Measurements from ENCODE around the gene MS4A10.

Gene MS4A10

GRCh38 chr11:60847896-60848295 is 62.8 kb downstream of the MS4A10 start:
- WGBS (ENCODE audit: insufficient coverage, insufficient read length) = no CpG with 5 or more reads among the region's 12 CpGs
- Histone ChIP-seq H3K27ac (ENCODE audit: low read length) (no peak overlapping the region), H3K27me3 (ENCODE audit: control insufficient read depth, insufficient read depth, low read length) (no peaks in the 10 kb centered on the region), H3K4me1 (ENCODE audit: control insufficient read depth, insufficient read depth, low read length) (peaks cover 3% of the 10 kb centered on the region; the same call in 1 of the 2 replicates), H3K4me3 (ENCODE audit: low read length) (no peak overlapping the region), H3K36me3 (ENCODE audit: control insufficient read depth, insufficient read depth, low read length) (peaks cover 21% of the 10 kb centered on the region), H3K9me3 (ENCODE audit: control insufficient read depth, insufficient read depth, low read length) (no peaks in the 10 kb centered on the region)
- DNase-seq (ENCODE audit: low read depth, low spot score) = no peak

GRCh38 chr11:60848714-60849151 is 63.6 kb downstream of the MS4A10 start:
- Histone ChIP-seq H3K9me3 (ENCODE audit: control insufficient read depth, insufficient read depth, low read length) (no peaks in the 10 kb centered on the region), H3K27ac (ENCODE audit: low read length) (no peak overlapping the region), H3K36me3 (ENCODE audit: control insufficient read depth, insufficient read depth, low read length) (peaks cover 21% of the 10 kb centered on the region), H3K27me3 (ENCODE audit: control insufficient read depth, insufficient read depth, low read length) (no peaks in the 10 kb centered on the region), H3K4me1 (ENCODE audit: control insufficient read depth, insufficient read depth, low read length) (peaks cover 3% of the 10 kb centered on the region; the same call in 1 of the 2 replicates), H3K4me3 (ENCODE audit: low read length) (no peak overlapping the region)
- no peak for DNase-seq (ENCODE audit: low read depth, low spot score)
- WGBS (ENCODE audit: insufficient coverage, insufficient read length) = no CpG with 5 or more reads among the region's 10 CpGs

GRCh38 chr11:60849641-60850520 is 64.7 kb downstream of the MS4A10 start:
- no peaks in the 10 kb centered on the region for H3K9me3 ChIP-seq (ENCODE audit: control insufficient read depth, insufficient read depth, low read length)
- DNase-seq (ENCODE audit: low read depth, low spot score) = no peak
- H3K36me3 ChIP-seq (ENCODE audit: control insufficient read depth, insufficient read depth, low read length) = peaks cover 21% of the 10 kb centered on the region
- H3K4me3 ChIP-seq (ENCODE audit: low read length) = no peak overlapping the region
- peaks cover 2% of the 10 kb centered on the region; the same call in 1 of the 2 replicates for H3K4me1 ChIP-seq (ENCODE audit: control insufficient read depth, insufficient read depth, low read length)
- WGBS (ENCODE audit: insufficient coverage, insufficient read length) = no CpG with 5 or more reads among the region's 29 CpGs
- no peak overlapping the region for H3K27ac ChIP-seq (ENCODE audit: low read length)
- H3K27me3 ChIP-seq (ENCODE audit: control insufficient read depth, insufficient read depth, low read length) = no peaks in the 10 kb centered on the region

Data from iPS DF 6.9 (cell line).